ENCODE results near the gene TMC2. TPM values are rescaled to one million over a fixed set of nuclear protein-coding genes. Genes with fewer than 3 reads are reported as not detected.

TMC2 gene
- polyA plus RNA-seq, 3 donors: not detected

- no peak overlapping the region for H2AFZ ChIP-seq (ENCODE audit: insufficient read depth, low read depth, low read length, poor library complexity, severe bottlenecking)
- H3K27ac ChIP-seq (ENCODE audit: low read depth in 1 of 2, low read length in 2 of 2): no peak overlapping the region
- Mint-ChIP-seq H3K36me3 (no peaks in the 10 kb centered on the region), H3K9me3 (peaks cover 0 to 5% (median 0%) of the 10 kb centered on the region in 7 donors), H3K27me3 (ENCODE audit: low read depth in 3 of 3) (peaks cover 14 to 25% (median 19%) of the 10 kb centered on the region in 3 donors), H3K4me1 (peaks cover 3% of the 10 kb centered on the region), H3K27ac (no peak overlapping the region), H3K4me3 (no peak overlapping the region)
- H3K4me1 ChIP-seq (ENCODE audit: control insufficient read depth in 1 of 2, insufficient read depth in 2 of 2, low read length in 2 of 2): no peaks in the 10 kb centered on the region
- no peaks in the 10 kb centered on the region for H3K9me3 ChIP-seq (replicated peaks in 1 of 2; ENCODE audit: control insufficient read depth in 1 of 2, insufficient read depth in 1 of 2, low read length in 2 of 2)
- peaks cover 0 to 5% of the 10 kb centered on the region in 2 donors for H3K27me3 ChIP-seq (ENCODE audit: control insufficient read depth in 2 of 2, insufficient read depth in 2 of 2, low read length in 2 of 2)
- intact Hi-C loops (cut with micrococcal nuclease): no loop called here
- H3K4me2 ChIP-seq (replicated peaks; ENCODE audit: extremely low read depth, low read length, poor library complexity, severe bottlenecking): no peak overlapping the region
- no peak for TF ChIP-seq CTCF (IDR thresholded peaks at IDR 0.05)
- no peak for DNase-seq
- 93% methylated on average over 1 of the region's 2 CpGs for WGBS (ENCODE audit: insufficient coverage)
- H3K4me3 ChIP-seq (replicated peaks in 1 of 3; ENCODE audit: low read depth in 2 of 3, low read length in 3 of 3): no peak overlapping the region
- H3K36me3 ChIP-seq (replicated peaks in 1 of 2; ENCODE audit: control insufficient read depth in 1 of 2, insufficient read depth in 2 of 2, low read length in 2 of 2): no peaks in the 10 kb centered on the region
- no peaks in the 10 kb centered on the region for H3K79me2 ChIP-seq (ENCODE audit: insufficient read depth, low read length)
- no peaks in the 10 kb centered on the region for H4K20me1 ChIP-seq (ENCODE audit: insufficient read depth, low read length)
- no peak overlapping the region for H3K9ac ChIP-seq (ENCODE audit: insufficient read depth, low read length, poor library complexity, severe bottlenecking)
Observed at GRCh38 chr20:2595076-2595475, 58.7 kb downstream of the TMC2 start.

- H3K4me2 ChIP-seq (replicated peaks; ENCODE audit: extremely low read depth, low read length, poor library complexity, severe bottlenecking): no peak overlapping the region
- H4K20me1 ChIP-seq (ENCODE audit: insufficient read depth, low read length): no peaks in the 10 kb centered on the region
- Mint-ChIP-seq H3K4me1 (peaks cover 3% of the 10 kb centered on the region), H3K4me3 (no peak overlapping the region), H3K9me3 (peaks cover 0 to 5% (median 0%) of the 10 kb centered on the region in 7 donors), H3K27me3 (ENCODE audit: low read depth in 3 of 3) (peaks cover 12 to 23% (median 15%) of the 10 kb centered on the region in 3 donors), H3K27ac (peak overlapping the region in 1 of 7 donors; percentile 14), H3K36me3 (no peaks in the 10 kb centered on the region)
- H3K27me3 ChIP-seq (ENCODE audit: control insufficient read depth in 2 of 2, insufficient read depth in 2 of 2, low read length in 2 of 2): peaks cover 0 to 5% of the 10 kb centered on the region in 2 donors
- no peak overlapping the region for H2AFZ ChIP-seq (ENCODE audit: insufficient read depth, low read depth, low read length, poor library complexity, severe bottlenecking)
- no peaks in the 10 kb centered on the region for H3K4me1 ChIP-seq (ENCODE audit: control insufficient read depth in 1 of 2, insufficient read depth in 2 of 2, low read length in 2 of 2)
- no peak overlapping the region for H3K9ac ChIP-seq (ENCODE audit: insufficient read depth, low read length, poor library complexity, severe bottlenecking)
- no peaks in the 10 kb centered on the region for H3K36me3 ChIP-seq (replicated peaks in 1 of 2; ENCODE audit: control insufficient read depth in 1 of 2, insufficient read depth in 2 of 2, low read length in 2 of 2)
- H3K79me2 ChIP-seq (ENCODE audit: insufficient read depth, low read length): no peaks in the 10 kb centered on the region
- TF ChIP-seq CTCF (IDR thresholded peaks at IDR 0.05): no peak
- H3K9me3 ChIP-seq (replicated peaks in 1 of 2; ENCODE audit: control insufficient read depth in 1 of 2, insufficient read depth in 1 of 2, low read length in 2 of 2): no peaks in the 10 kb centered on the region
- H3K4me3 ChIP-seq (replicated peaks in 1 of 3; ENCODE audit: low read depth in 2 of 3, low read length in 3 of 3): no peak overlapping the region
- no peak for DNase-seq
- intact Hi-C loops (cut with micrococcal nuclease): no loop called here
- H3K27ac ChIP-seq (ENCODE audit: low read depth in 1 of 2, low read length in 2 of 2): no peak overlapping the region
- WGBS (ENCODE audit: insufficient coverage): 55% methylated on average over 8 of the region's 8 CpGs
Observed at GRCh38 chr20:2596673-2597279, 60.4 kb downstream of the TMC2 start.
